NCI-H226 (cell line): Measurements from ENCODE around the gene GPR33.
A peak's percentile ranks its signal among the peaks of the same experiment; 100 is the strongest.

Experiments
- DNase-seq: peaks from one replicate; pipeline ENCODE4 v3.0.0-alpha.2; 2015

The GPR33 gene, protein sequence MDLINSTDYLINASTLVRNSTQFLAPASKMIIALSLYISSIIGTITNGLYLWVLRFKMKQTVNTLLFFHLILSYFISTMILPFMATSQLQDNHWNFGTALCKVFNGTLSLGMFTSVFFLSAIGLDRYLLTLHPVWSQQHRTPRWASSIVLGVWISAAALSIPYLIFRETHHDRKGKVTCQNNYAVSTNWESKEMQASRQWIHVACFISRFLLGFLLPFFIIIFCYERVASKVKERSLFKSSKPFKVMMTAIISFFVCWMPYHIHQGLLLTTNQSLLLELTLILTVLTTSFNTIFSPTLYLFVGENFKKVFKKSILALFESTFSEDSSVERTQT

DNA sequence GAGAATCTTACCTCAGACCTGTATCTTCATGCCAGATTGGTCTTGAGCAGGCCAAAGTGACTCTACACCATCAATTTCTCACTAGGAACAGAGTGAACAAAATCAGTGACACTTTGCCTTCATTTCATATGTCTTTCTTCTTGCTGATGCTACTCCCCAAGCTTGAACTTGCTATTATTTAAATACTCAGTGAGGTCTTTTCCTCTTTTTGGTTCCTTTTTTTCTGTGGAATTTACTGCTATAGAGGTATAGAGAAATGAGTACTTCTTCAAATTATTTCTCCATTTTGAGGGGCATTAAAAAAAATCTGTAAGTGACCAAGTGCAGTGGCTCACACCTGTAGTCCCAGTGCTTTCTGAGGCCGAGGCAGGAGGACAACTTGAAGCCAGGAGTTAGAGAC, at the start of gene GPR33:
TSS of gene GPR33 (minus strand) at position 154 of the 400 bp plus-strand sequence. CDS start 4,074 bp downstream, outside the sequence.
- DNase-seq = no peak

DNA sequence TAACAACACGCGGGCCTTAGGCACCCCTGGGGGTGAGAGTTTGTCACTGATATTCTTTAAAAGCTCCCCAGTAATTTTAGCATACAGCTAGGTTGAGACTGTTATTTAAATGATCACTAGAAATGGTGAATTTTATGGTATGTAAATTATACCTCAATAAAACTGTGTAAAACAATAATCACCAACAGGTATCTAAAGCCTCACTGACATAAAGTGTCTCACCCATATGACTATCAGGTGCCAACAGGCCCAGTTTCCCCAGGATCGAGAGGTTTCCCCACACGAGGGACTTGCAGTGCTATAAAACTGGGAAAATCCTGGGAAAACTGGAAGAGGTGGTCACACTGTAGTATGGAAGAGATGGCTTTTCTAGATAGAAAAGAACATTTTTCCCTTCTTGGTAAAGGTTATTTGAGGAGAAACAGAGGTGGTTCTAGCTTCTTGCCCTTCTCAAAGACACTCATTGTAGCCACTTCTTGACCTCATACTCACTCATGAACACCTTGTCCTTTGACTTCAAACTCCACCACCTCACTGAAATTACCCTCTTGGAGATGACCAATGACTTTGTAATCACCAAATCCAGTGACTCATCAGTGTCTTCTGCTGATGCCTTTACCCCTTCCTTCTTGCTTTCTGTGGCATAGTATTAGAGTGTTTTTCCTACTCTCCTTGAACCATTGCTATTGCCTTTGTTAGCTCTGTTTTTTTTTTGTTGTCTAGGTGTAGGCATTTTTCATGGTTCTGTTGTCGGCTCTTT, 48.5 kb upstream of the GPR33 start:
- DNase-seq = no peak

DNA sequence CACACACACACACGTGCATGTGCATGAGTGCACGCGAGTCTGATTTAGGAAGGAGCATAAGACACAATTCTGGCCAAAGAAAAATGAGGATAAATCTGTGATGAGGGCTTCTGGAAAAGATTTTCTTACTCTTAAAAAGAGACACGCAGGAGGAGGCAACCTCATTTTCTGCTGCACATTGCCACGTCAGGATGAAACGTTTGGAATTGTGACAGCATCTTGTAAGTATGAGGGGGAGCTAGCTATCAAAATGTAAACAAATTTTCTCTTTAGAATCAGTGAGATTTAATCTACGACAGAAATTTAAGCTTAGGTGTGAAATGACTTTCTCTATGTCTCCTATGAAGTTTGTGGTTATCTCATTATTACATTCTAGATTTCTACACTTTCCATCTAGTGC, 42.3 kb upstream of the GPR33 start:
- DNase-seq = no peak

DNA sequence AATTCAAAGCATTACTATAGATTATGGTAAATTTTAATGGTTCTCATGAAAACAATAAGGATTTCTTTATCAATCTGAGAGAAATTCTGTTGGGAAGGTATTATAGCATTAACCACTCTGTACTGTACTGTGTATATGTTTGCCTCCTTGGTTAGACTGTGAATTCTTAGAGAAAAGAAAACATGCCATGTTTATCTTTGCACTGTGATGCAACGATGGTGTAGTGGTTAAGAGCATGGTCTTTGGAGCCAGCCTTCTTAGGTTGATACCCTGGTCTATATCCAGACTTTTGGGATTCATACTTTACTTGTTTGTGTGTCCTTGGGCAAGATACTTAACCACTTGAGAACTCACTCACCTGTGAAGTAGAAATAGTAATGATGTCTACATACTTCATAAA, 41.2 kb upstream of the GPR33 start:
- DNase-seq = no peak

DNA sequence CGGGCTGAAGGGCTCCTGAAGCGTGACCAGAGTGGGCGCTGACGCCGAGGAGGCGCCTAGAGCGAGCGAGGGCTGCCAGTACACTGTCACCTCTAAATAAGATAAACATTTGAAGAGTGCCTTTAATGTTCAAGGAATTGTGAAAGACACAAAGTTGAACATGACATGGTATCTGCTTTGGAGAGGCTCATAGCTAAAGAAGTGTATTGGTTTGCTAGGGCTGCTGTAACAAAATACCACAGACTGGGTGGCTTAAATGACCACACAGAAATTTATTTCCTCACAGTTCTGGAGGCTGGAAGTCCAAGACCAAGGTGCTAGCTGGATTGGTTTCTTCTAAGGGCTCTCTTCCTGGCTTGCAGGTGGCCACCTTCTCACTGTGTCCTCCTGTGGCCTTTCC, 39.7 kb upstream of the GPR33 start:
- DNase-seq = no peak

DNA sequence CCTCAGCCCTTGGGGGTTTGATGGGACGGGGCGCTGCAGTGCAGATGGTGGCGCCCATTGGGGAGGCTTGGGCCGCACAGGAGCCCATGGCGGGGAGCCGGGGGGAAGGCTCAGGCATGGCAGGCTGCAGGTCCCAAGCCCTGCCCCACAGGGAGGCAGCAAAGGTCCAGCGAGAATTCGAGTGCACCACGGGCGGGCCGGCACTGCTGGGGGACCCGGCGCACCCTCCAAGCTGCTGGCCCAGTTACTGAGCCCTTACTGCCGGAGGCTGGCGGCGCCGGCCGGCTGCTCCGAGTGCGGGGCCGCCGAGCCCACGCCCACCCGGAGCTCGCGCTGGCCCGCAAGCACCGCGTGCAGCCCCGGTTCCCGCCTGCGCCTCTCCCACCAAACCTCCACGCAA, 39.2 kb upstream of the GPR33 start:
- DNase-seq = no peak

DNA sequence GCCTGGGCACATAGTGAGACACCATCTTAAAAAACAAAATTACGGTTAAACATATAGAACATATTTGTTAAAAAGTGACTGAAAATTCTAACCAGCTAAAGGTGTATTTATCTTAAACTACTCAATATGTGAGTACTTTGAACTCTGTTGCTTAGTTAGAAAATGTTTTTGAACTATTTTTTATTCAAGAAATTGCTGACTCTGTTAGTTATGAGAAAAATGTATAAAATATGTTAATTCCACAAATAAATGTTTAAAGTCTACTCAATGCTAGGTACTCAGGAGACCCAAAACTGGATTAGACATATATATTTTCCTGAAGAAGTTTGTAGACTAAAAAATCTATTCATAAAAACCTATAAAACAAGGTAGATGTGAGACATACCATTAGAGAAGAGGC, 23.0 kb upstream of the GPR33 start:
- DNase-seq = no peak

DNA sequence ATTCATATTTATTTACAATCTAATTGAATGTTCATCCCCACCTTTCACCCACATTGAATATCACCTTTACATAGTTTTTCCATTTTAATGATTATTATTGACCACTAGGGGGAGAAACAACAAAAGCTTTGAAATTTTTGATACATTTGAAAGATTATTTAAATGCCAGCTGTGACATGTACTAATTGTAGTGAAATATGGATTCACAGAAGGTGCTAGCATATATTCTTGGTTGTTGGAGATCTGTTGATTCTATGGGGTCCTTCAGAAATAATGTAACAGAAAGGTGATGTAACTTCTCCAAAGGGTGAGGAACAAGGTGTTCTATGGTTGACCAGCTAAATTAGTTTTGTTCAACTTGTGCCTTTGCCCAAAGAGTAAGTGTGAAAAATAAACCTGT, 22.4 kb upstream of the GPR33 start:
- no peak for DNase-seq

DNA sequence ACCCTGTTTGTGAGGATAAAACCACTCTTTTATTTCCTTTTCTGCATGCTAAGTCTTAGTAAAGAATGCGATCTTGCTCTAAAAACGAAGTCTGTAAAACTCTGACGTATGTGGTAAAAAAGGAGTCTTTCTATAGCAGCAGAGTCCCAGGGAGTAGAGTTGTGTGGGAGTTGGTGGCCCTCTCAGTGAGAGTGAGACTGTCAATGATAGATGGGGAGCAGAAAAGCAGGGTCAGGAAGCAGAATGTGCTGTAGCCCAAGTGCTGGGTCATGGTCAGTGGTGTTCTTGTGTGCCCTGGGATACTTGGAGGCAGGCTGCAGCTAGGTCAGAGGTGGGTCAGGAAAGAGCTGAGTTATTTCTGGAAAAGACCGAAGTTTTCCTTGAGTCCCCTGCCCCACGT, 20.3 kb upstream of the GPR33 start:
- no peak for DNase-seq

DNA sequence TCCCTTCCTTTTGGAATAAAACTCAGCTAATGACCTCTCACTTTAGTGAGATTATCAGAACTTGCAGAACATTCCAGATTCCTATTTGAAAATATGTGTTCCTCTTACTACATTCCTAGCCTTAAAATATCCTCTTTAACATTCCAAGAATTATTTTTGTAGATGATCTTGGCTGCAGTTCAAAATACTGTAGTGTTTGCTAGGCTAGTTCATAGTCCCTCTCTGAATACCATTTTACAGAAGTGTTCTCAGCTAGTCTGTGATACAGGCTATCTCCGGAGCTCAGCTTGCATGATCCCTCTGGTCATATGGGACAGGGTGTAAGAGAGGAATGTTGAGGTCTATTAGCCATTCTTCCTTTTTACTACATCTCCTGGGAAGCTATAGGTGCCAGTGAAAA, 17.6 kb upstream of the GPR33 start:
- DNase-seq = peak; percentile 52

DNA sequence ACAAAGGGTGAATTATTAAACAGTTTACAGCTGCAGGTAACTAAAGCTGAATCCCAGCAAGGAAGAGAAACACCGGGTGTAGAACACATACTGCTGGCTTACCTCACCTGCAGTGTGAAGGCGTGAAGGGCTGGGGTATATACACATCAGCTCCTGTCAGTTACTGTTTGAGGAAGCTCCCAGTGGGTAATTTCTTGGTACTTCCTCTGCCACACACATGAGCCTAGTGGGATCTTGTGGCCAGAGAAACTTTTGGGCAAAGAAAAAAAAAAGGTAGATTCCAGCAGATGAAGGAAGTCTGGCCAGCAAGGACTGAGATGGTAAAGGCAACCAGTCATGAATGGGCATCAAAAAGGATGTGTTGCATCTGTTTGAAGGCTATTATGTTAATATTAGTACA, 14.0 kb upstream of the GPR33 start:
- DNase-seq = no peak

DNA sequence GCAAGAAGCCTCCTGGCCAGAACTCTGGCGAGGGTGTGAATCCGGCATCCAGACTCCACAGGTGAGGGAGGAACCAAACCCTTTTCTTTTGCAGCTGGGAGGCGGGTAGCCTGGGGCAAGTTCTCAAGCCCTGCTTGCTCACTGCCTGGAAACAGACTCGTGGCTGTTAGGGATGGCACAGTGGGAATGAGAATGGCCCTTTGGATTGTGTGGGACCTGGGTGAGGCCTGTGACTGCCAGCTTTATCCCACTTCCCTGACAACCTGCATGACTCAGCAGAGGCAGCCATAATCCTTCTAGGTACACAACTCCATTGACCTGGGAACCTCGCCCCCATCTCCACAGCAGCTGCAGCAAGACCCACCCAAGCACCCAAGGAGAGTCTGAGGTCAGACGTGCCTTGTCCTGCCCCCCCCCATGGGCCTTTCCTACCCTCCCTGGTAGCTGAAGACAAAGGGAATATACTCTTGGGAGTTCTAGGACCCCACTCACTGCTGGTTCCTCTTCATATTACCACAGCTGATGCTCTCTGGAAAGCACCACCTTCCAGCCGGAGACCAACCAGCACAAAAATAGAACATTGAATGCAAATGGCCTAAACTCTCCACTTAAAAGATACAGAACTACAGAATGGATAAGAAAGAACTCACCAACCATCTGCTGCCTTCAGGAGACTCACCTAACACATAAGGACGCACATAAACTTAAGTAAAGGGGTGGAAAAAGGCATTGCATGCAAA, 5.1 kb upstream of the GPR33 start:
- DNase-seq = no peak

DNA sequence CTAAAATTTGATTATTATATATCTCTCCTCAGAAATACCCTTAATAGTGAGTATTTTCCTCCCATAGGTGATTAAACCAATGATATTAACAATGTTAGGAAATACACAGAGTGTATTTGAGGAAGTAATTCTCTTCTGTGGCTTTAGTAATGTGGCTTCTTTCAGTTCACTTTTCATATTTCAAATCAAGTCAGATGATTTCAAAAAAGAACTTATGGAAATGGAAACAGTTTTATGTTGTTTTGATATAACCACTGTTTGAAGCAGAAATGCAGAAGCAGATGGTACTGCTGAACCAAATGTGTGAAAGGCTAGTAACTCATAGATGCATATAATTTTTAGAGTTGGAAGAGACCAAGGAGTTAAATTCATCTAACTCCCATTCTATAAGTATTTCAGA, 1.9 kb upstream of the GPR33 start:
- DNase-seq = no peak

DNA sequence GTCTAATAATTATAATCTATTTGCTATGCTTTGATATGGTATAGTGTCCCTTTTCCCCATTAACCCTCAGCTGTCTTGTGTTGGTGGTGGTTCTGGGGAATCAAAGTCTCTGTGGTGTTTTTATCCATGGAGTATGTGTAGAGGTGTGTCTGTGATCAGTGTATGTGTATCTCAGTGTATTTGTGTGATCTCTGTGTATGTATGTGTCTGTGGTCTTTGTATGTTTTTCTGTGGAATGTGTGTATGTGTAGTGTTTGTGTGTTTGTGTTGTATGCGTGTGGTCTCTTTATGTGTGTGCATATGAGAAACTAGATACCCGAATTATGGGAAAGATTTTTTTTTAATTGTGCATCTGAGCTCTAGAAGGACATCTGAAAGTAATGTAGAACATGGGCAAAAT, 1.1 kb downstream of the GPR33 start:
- DNase-seq = no peak

DNA sequence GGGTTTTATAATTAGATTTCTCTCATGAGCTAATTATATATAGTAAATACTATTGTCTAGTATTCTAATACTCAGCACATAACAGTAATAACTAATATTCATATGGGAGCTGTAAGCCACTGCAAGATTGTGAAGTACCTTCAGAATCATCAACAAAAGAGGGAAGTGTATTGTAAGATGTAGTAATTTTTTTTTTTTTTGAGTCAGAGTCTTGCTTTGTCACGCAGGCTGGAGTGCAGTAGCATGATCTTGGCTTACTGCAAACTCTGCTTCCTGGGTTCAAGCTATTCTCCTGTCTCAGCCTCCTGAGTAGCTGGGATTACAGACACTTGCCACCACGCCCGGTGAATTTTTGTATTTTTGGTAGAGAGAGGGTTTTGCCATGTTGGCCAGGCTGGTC, 3.1 kb downstream of the GPR33 start:
- DNase-seq = no peak

DNA sequence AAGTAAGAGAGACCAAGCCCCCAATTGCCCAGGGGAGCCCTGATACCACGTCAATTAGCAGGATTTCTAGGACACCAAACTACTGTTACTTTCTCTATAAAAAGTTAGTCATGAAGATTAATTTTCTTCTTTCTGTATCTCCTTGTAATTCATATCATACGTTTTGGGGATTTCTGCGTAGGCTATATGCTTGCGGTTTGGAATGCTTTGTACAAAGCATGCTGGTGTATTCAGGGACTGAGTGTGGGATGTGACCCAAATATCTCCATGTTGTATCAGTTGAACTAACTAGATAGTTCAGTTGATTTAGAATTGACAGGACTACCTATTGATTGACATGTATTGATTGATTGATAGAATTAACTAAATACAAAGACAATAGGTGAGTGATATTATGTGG, 7.7 kb downstream of the GPR33 start:
- no peak for DNase-seq

DNA sequence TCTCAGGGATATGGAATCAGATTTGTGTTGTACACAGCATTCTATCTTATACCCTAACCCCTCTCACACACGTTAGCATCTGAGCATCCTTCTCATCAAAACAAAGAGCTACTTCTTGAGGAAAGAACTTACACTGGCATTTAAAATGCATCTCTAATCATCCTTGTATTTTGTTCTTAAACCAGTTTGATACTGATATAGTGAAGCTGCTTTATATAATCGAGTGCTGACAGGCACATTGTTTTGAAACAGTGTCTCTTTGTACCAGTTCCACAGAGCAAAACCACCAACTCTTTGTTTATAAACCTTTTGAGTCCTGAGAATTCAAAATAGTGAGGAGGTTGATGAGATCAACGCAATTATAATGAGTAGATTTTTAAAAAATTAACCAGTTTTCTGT, 8.8 kb downstream of the GPR33 start:
- no peak for DNase-seq

DNA sequence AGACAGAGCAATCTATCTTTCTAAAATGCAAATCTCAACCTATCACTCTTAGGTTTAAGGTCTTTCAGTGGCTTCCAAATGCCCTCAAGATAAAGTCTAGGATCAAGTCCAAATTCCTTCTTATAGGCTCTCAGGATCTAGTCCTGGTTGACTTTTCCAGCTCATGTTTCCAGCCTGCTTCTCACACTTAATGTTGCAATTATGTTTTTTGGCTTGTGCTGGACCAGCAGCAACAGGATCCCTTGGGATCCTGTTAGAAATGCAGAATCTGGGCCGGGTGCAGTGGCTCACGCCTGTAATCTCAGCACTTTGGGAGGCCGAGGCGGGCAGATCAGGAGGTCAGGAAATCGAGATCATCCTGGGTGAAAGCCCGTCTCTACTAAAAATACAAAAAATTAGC, 10.6 kb downstream of the GPR33 start:
- no peak for DNase-seq

DNA sequence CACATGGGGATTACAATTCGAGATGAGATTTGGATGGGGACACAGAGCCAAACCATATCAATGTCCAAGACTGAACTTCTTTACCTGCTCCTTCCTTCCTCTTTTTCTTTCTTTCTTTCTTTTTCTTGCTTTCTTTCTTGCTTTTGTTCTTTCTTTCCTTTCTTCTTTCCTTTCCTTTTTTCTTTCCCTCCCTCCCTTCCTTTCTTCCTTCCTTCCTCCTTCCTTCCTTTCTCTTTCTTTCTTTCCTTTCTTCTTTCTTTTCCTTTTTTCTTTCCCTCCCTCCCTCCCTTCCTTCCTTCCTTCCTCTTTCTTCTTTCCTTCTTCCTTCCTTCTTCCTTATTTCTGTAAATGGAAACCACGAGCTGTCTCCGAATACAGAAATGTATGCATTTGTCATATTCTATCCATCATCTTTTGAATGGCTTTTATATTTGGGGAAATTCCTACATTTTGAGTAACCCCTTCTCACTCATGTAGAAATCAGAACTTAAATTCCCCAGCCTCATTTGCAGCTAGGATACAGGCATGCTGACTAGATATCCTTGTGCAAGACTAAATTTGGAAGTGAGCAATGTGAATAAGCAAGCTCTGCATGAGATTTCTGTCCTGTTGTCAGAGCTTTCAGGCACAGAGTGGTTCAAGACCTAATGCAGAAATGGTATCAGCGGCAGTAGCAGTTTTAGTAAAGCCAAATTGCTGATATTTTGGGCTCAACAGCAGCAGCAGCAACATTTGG, 11.5 kb downstream of the GPR33 start:
- no peak for DNase-seq

DNA sequence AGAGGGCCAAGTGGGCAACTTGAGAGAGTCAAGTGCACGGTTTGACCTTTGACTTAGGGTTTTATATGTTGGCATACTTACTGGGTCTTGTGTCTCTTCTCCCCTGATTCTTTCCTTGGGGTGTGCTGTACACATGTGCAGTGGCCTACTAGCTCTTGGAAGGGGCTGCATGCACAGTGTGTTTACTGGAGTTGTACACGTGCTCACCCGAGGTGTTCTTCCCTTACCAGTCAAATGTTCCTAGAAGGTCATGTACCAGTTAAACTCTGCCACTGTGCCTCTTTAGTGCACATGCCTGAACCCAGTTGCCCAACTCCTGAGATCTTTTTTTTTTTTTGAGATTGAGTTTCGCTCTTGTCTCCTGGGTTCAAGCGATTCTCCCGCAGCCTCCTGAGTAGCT, 21.3 kb downstream of the GPR33 start:
- DNase-seq = no peak

DNA sequence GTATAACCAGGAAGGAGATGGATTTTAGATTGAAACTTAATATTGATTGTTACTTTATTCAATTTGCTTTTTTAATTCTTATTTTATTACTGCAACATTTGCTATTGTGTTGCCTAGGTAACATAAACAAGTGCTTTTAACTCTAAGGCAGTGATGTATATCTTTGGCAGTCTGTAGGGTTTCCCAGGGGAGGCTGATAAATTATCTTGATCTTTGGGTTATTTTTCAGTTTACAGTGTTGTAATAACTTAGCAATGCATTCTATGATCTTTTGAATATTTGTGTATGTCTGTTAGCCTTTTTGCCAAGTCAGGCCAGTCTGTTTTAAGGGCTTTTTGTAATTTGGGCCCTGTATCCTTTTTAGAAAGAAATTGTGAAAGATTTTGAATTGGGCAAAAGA, 22.7 kb downstream of the GPR33 start:
- DNase-seq = peak; percentile 47

DNA sequence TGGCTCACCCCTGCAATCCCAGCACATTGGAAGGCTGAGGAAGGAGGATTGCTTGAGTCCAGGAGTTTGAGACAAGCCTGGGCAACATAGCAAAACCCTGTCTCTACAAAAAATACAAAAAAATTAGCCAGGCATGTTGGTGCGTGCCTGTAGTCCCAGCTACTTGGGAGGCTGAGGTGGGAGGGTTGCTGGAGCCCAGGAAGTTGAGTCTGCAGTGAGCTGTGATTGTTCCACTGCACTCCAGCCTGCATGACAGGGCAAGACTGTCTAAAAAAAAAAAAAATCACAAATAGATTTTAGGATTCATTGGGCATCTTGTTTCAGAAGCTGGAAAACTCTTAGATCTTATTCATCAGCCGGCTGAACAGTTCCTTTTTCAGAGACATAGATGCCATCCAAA, 25.4 kb downstream of the GPR33 start:
- DNase-seq = peak; percentile 25

DNA sequence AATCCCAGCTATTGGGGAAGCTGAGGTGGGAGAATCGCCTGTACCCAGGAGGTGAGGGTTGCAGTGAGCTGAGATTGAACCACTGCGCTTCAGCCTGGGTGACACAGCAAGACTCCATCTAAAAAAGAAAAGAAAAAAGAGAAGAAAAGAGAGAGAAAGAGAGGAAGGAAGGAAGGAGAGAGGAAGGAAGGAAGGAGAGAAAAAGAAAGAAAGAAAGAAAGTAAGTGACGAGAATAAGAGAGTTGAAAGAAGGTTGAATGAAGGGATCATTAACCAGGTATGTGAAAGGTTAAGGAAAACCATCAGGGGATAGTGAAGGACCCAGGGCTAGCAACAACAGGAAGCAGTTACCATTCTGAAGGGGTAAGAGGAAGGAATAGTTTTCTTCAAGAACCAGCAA, 26.3 kb downstream of the GPR33 start:
- DNase-seq = no peak
